ENCODE results near the gene MBNL1.

DNA sequence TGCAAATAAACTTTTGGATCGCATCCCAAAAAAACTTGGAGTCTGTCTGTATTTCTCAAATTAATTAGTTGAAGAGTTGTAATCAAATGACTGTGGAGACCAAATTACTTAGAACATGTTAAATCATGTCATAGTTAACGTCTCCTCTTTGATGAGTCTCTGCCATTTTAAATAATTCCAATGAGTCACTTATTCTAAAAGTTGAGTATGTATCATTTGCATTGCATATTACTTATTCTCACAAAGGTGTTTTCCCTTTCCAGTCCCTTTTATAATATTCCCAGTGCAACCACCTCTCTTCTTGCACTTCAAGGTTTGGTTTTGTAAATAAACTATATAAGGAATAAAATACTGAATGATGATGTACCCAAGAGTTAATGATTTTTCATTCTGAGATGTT lies 36.0 kb upstream of the MBNL1 start:
- TF ChIP-seq, protein P1, sequence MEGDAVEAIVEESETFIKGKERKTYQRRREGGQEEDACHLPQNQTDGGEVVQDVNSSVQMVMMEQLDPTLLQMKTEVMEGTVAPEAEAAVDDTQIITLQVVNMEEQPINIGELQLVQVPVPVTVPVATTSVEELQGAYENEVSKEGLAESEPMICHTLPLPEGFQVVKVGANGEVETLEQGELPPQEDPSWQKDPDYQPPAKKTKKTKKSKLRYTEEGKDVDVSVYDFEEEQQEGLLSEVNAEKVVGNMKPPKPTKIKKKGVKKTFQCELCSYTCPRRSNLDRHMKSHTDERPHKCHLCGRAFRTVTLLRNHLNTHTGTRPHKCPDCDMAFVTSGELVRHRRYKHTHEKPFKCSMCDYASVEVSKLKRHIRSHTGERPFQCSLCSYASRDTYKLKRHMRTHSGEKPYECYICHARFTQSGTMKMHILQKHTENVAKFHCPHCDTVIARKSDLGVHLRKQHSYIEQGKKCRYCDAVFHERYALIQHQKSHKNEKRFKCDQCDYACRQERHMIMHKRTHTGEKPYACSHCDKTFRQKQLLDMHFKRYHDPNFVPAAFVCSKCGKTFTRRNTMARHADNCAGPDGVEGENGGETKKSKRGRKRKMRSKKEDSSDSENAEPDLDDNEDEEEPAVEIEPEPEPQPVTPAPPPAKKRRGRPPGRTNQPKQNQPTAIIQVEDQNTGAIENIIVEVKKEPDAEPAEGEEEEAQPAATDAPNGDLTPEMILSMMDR (IDR thresholded peaks at IDR 0.05; ENCODE audit: poor library complexity, severe bottlenecking) = no peak
- no peak for TF ChIP-seq TAF1 (IDR thresholded peaks at IDR 0.05; ENCODE audit: low read depth)
- TF ChIP-seq EZH2 (IDR thresholded peaks at IDR 0.05; ENCODE audit: borderline replicate concordance, insufficient read depth, low read length, poor library complexity, severe bottlenecking) = no peak
- TF ChIP-seq SMC3 (conservative IDR thresholded peaks at IDR 0.05; ENCODE audit: poor library complexity) = no peak
- TF ChIP-seq POLR2AphosphoS5 (IDR thresholded peaks at IDR 0.05) = no peak
- no peak for TF ChIP-seq EP300 (conservative IDR thresholded peaks at IDR 0.05; ENCODE audit: poor library complexity, severe bottlenecking)
- no peak for TF ChIP-seq RAD21 (conservative IDR thresholded peaks at IDR 0.05)
- TF ChIP-seq, protein P2, sequence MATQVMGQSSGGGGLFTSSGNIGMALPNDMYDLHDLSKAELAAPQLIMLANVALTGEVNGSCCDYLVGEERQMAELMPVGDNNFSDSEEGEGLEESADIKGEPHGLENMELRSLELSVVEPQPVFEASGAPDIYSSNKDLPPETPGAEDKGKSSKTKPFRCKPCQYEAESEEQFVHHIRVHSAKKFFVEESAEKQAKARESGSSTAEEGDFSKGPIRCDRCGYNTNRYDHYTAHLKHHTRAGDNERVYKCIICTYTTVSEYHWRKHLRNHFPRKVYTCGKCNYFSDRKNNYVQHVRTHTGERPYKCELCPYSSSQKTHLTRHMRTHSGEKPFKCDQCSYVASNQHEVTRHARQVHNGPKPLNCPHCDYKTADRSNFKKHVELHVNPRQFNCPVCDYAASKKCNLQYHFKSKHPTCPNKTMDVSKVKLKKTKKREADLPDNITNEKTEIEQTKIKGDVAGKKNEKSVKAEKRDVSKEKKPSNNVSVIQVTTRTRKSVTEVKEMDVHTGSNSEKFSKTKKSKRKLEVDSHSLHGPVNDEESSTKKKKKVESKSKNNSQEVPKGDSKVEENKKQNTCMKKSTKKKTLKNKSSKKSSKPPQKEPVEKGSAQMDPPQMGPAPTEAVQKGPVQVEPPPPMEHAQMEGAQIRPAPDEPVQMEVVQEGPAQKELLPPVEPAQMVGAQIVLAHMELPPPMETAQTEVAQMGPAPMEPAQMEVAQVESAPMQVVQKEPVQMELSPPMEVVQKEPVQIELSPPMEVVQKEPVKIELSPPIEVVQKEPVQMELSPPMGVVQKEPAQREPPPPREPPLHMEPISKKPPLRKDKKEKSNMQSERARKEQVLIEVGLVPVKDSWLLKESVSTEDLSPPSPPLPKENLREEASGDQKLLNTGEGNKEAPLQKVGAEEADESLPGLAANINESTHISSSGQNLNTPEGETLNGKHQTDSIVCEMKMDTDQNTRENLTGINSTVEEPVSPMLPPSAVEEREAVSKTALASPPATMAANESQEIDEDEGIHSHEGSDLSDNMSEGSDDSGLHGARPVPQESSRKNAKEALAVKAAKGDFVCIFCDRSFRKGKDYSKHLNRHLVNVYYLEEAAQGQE (IDR thresholded peaks at IDR 0.05; ENCODE audit: borderline replicate concordance) = no peak

Measured in neural cell (in vitro differentiated cells).